GM21825 (cell line): ENCODE data around the gene ZNF280D.
"Not testable (repeated sequence)": the region's sequence is repeated elsewhere in the genome, so short reads cannot be mapped to it uniquely, and the experiment has no call there.

Experiments used
- ATAC-seq: cut with Tn5 transposase; IDR thresholded peaks from one replicate; pipeline ENCODE4 v1.9.1; 2021; ENCODE audit warnings: mild to moderate bottlenecking, moderate library complexity; ENCODE audit not compliant: unreplicated experiment

Gene ZNF280D

GRCh38 chr15:56718560-56718959, 14.7 kb downstream of the ZNF280D start:
- ATAC-seq: no peak

- no peak for ATAC-seq
These were observed 17.0 kb downstream of the ZNF280D start for GRCh38 chr15:56716334-56716733.

- no peak for ATAC-seq
These were observed 18.1 kb downstream of the ZNF280D start for GRCh38 chr15:56715220-56715619.

DNA sequence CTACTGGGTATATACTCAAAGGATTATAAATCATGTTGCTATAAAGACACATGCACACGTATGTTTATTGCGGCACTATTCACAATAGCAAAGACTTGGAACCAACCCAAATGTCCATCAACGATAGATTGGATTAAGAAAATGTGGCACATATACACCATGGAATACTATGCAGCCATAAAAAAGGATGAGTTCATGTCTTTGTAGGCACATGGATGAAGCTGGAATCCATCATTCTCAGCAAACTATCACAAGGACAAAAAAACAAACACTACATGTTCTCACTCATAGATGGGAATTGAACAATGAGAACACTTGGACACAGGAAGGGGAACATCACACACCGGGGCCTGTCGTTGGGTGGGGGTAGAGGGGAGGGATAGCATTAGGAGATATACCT, 23.8 kb downstream of the ZNF280D start:
- ATAC-seq: not testable (repeated sequence)

DNA sequence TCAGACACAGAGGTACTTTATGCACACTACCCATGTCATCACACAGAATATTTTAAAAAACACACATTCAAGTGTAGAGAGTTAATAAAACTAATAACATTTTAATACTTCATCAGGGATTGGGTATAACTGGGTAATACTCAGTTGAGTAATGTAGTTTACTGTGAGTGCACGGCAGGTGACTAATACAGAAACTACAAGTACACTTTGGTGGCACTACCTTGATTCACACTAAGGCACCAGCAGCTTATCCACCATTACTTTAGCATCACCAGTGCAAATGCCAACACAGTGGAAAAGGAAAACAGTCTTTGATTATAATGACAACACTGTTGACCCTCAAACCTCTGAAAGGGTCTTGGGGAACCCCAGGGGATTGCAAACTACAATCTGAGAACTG, 33.6 kb downstream of the ZNF280D start:
- no peak for ATAC-seq

DNA sequence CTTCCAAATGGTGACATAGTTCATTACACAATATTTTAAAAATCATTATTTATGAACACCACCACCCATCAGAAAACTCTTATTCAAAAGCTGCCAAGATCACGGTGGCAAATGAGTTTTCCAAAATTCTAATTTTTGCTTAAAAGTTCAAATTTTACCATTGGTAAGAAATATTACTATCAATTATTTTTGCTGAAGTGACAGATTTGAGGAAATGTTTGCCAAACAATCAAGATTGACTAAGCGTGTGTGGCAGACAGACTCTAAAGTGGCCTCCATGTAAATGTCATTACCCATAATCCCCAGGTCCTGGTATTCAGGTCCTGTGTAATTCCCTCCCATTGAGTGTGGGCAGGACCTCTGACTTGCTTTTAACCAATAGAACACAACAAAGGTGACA, 35.0 kb downstream of the ZNF280D start:
- no peak for ATAC-seq

- no peak for ATAC-seq
These were observed 39.5 kb downstream of the ZNF280D start for GRCh38 chr15:56693761-56694160.

GRCh38 chr15:56690733-56691132, 42.6 kb downstream of the ZNF280D start:
- no peak for ATAC-seq

DNA sequence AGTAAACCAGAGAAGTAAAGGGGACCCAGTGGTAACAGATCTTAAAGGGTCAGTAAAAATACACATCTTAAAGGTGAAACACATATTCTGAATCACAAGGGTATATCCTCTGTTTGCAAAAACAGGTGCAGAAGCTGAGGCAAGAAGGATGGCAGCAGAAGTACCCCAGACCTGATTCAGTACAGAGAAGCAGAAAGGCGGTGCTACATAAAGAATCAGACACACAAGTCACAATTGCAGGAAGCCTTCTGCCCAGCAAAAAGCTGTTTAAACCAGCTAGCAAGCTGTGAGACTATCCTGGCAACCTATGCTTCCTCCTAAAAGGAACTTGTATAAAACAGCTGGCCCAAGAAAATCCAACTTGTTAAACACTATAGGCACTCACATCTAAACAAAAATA, 49.4 kb downstream of the ZNF280D start:
- no peak for ATAC-seq

DNA sequence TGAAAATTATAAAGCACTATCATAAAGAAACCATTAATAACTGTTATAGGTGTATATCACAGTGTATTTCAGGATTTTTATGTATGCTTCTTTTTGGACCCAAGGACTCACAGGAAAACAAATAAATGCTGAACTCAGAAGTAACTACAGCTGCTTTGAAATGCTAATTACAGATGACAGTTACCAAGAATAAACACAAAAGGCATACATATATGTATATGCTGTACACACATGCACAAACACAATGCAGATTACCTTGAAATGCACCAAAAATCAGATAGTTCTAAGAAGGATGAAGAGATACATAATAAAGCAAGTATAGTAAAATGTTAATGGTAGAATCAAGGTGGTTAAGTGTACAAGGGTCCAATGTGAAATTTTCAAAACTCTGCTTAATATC, 52.2 kb downstream of the ZNF280D start:
- no peak for ATAC-seq

- no peak for ATAC-seq
These were observed 54.1 kb downstream of the ZNF280D start for GRCh38 chr15:56679225-56679624.

DNA sequence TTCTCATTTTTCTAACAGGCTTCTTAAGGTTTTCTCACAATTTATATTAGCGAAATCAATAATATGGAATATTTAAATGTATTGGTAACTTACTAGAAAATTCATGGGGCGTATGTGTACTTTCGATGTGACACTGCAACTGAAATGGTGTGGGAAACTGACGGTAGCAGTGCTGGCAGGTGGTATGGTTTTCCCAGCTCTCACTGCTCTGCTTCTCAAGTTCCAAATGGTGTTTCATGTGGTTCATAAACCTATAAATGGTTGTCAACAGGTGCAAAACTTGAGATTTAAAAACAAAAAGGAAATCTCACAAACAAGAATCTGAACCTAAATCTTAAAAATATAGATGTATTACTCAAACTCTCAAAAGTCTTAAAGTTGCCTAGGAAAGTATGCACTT, 54.7 kb downstream of the ZNF280D start:
- ATAC-seq: no peak

GRCh38 chr15:56677271-56677670, 56.0 kb downstream of the ZNF280D start:
- no peak for ATAC-seq

DNA sequence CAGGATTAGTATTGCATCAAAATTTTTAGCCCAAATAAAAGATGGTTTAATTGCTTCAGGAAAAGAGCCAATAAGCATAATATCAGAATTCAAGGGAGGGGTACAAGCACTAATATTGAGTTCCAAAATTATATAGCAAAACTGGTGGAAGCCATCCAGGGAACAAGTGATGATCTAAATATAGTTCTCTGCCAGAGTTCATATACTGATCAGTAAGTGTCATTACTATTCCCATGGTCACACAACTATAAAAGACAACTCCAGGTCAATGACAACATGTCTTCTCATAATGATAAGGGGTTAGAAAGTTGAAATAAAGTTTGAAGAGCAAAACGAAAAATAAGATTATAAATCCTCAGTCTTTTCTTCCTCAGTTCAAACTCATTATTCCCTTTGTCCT, 57.4 kb downstream of the ZNF280D start:
- ATAC-seq: no peak

DNA sequence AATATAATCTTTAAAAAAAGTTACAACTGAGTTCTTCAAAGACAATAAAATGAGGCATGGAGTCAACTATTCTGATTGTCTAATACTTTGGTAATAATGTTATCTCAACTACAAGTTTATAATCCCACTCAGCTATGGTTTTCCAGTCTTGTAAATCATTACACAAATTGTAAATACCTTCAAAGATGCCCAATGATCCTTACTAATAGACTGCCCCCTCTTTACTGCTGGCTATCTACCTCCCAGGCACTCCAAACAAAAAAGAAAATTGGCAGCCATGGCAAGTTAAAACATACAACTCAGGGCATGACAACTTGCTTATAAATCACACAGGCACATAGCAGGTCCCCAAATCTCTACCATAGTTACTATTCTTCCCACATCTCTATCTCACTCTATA, 58.5 kb downstream of the ZNF280D start:
- ATAC-seq: no peak

GRCh38 chr15:56672721-56673120, 60.6 kb downstream of the ZNF280D start:
- ATAC-seq: no peak

DNA sequence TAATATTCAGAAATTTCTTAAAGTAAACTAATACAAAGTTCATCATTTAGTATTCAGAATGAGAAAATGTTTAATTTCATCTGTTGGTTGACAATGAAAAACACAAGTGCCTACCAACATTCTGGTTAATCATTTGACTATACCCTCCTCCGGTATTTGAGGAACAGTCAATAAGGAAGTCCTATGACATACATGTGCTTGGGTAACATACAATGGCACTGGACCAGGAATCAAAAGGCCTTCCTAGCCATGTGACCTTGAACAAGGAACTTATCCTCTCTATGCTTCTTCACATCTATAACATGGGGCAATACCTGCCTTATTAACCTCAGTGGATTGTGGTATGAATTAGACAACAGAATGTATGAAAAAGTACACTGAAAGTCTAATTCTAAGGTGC, 65.8 kb downstream of the ZNF280D start:
- no peak for ATAC-seq

GRCh38 chr15:56660943-56661342, 72.4 kb downstream of the ZNF280D start:
- no peak for ATAC-seq

GRCh38 chr15:56659197-56659596, 74.1 kb downstream of the ZNF280D start:
- no peak for ATAC-seq

GRCh38 chr15:56654624-56655023, 78.7 kb downstream of the ZNF280D start:
- ATAC-seq: no peak

DNA sequence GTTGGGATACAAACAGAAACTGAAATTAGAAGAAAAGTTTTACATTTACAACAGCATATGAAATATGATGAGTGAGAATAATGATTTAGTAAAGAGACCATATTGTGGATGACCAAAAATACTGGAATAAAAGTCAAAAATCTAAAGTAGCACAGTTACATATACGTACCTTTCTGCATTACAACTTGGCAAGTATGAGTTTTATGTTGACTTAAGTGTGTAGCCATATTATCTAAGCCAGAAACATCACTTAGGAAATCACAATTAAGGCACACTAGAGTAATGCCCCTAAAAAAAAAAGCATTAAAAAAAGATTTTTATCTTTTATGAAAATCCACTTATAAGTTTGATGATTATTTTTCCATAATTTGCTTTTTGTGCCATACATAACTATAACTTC, 79.1 kb downstream of the ZNF280D start:
- no peak for ATAC-seq

DNA sequence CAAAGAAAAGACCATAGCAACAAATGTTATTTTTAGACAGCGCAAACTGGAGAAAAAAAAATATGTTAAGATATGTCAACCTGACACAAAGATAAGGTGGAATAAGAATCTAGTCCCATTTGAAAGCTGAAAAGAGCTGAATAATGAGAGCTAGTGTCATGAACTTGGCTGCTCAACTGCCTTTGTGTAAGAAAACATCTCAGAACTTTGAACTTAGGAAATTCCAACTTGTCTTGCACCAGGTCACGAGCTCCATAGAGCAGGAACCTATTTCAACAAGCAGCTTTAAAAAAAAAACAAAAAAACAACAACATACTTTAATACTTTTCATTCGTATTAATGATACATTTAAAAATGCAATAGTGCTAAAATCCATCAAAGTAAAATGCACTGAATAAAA, 79.5 kb downstream of the ZNF280D start:
- ATAC-seq: no peak

- ATAC-seq: no peak
These were observed 80.2 kb downstream of the ZNF280D start for GRCh38 chr15:56653107-56653506.

DNA sequence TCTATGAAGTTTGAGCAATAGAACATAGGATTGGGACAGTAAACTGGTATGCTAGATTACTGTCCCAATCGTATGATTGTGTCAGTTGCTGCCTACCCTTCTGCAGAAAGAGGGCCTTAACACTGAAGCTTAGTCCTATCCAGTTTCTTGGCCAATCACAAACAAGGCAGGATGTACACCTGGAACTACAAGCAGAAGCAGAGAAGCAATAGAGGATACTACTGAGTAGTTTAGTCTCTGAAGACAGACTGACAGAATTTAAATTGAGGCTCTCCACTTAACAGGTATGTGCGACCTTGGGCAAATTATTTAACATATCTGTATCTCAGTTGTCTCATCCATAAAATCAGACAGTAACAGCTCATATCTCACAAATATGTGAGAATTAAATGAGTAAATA, 85.0 kb downstream of the ZNF280D start:
- ATAC-seq: no peak
